Smooth muscle cell of the coronary artery (primary cell): ENCODE results near the gene ZNF90. TPM values are rescaled to one million over a fixed set of nuclear protein-coding genes. Genes with fewer than 3 reads are reported as not detected.

Experiments used
- total RNA-seq: library from RNA; depleted of rRNA; stranded (reverse); fragments of >200 nt; gene quantifications from 2 replicates; pipeline ENCODE4 v1.2.3, GENCODE V29; 2014; ENCODE audit warnings: low replicate concordance

ZNF90 gene
- total RNA-seq = 0.68 and 1.6 TPM in 2 replicates

GRCh38 chr19:20077791-20078463 is at the start of gene ZNF90:
TSS of gene ZNF90 (plus strand) at chr19:20078000. CDS start at chr19:20078133, 133 bp downstream.

GRCh38 chr19:20039203-20039723 is 38.5 kb upstream of the ZNF90 start, which contains the start of gene ZNF682:
TSS of gene ZNF682 (minus strand) at chr19:20039505. CDS start at chr19:20039345, 160 bp downstream.

GRCh38 chr19:20167020-20167644 is 89.3 kb downstream of the ZNF90 start, which contains the start of gene ZNF486:
TSS of gene ZNF486 (plus strand) at chr19:20167214. CDS start at chr19:20167331, 117 bp downstream.

Other genes with a start within 250 kb of the ZNF90 start
- gene ZNF253, start 212.1 kb upstream of the ZNF90 start, total RNA-seq = 1.1 and 2.7 TPM in 2 replicates
- 1.5 and 3.2 TPM in 2 replicates for gene ZNF93, start 177.1 kb upstream of the ZNF90 start, total RNA-seq
- gene ZNF682, start 38.5 kb upstream of the ZNF90 start, total RNA-seq = 1.7 and 1.8 TPM in 2 replicates
- gene ZNF486, start 89.2 kb downstream of the ZNF90 start, total RNA-seq = 2.7 and 3.4 TPM in 2 replicates